Fibroblast of lung (primary cell): Measurements from ENCODE around the gene TRIM40.
A peak's percentile ranks its signal among the peaks of the same experiment; 100 is the strongest.

ENCODE experiments used
- EZH2 ChIP-seq: IDR thresholded peaks from 2 replicates; pipeline ENCODE4 v1.5.1; 2012; ENCODE audit warnings: low read length, control low read depth, mild to moderate bottlenecking; ENCODE audit errors: missing control alignments
- TF ChIP-seq, protein P1 (sequence below), 2 donors: IDR thresholded peaks in 1 of 2; conservative IDR thresholded peaks in 1 of 2; 1 replicate in 1 of 2; 2 replicates in 1 of 2; pipeline ENCODE4 v1.5.1; 2011 to 2012; ENCODE audit warnings: low read length in 2 of 2, control low read depth in 1 of 2, inconsistent platforms in 1 of 2, low read depth in 1 of 2, mild to moderate bottlenecking in 1 of 2

DNA sequence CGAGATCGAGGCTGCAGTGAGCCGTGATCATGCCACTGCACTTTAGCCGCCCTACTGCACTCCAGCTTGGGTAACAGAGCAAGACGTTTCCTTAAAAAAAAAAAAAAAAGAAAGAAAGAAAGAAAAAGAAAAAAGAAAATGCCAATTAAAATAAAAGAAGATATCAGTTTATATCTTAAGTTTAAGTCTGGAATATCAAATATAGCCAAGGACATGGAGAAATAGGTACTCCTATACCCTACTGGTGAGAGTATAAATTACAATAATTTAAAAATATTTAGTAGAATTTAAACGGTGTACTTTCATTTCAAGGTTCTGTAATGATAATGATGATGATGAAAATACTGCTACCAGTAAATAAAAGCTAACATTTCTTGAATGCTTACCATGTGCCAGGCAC, 19.2 kb upstream of the TRIM40 start:
- TF ChIP-seq, protein P1, sequence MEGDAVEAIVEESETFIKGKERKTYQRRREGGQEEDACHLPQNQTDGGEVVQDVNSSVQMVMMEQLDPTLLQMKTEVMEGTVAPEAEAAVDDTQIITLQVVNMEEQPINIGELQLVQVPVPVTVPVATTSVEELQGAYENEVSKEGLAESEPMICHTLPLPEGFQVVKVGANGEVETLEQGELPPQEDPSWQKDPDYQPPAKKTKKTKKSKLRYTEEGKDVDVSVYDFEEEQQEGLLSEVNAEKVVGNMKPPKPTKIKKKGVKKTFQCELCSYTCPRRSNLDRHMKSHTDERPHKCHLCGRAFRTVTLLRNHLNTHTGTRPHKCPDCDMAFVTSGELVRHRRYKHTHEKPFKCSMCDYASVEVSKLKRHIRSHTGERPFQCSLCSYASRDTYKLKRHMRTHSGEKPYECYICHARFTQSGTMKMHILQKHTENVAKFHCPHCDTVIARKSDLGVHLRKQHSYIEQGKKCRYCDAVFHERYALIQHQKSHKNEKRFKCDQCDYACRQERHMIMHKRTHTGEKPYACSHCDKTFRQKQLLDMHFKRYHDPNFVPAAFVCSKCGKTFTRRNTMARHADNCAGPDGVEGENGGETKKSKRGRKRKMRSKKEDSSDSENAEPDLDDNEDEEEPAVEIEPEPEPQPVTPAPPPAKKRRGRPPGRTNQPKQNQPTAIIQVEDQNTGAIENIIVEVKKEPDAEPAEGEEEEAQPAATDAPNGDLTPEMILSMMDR (conservative IDR thresholded peaks at IDR 0.05 in 1 of 2, IDR thresholded peaks at IDR 0.05 in 1 of 2; ENCODE audit: low read depth in 1 of 2, low read length in 2 of 2) = peak in 1 of 2 donors; percentile 4
- TF ChIP-seq EZH2 = no peak
